GM12878 (cell line): ENCODE data around the gene NYAP1. TPM values are rescaled to one million over a fixed set of nuclear protein-coding genes. Genes with fewer than 3 reads are reported as not detected.
A peak's percentile ranks its signal among the peaks of the same experiment; 100 is the strongest.

Experiments used
- ATF7 ChIP-seq: fragments of 450-650 bp; IDR thresholded peaks from 2 replicates; pipeline ENCODE4 v1.6.1; 2016; ENCODE audit warnings: low read depth, mild to moderate bottlenecking
- BACH1 ChIP-seq: fragments of 450-650 bp; IDR thresholded peaks from 2 replicates; pipeline ENCODE4 v1.6.1; 2017; ENCODE audit warnings: mild to moderate bottlenecking, borderline replicate concordance
- CBX5 ChIP-seq: sonication (generic); IDR thresholded peaks from 2 replicates; pipeline ENCODE4 v1.6.1; 2016; ENCODE audit warnings: low read depth, moderate library complexity, mild to moderate bottlenecking, inconsistent platforms
- EGR1 ChIP-seq, 2 experiments: IDR thresholded peaks; 1 replicate in 1 of 2; 2 replicates in 1 of 2; pipeline ENCODE4 v1.6.1; 2011 to 2012; ENCODE audit warnings: low read depth in 2 of 2, low read length in 2 of 2, borderline replicate concordance in 1 of 2, mild to moderate bottlenecking in 1 of 2, moderate library complexity in 1 of 2
- ESRRA ChIP-seq: IDR thresholded peaks from 2 replicates; pipeline ENCODE4 v1.6.1; 2012; ENCODE audit warnings: mild to moderate bottlenecking, low read length, improper control_type of control experiment
- FOS ChIP-seq: IDR thresholded peaks from 3 replicates; pipeline ENCODE4 v1.6.1; 2011; ENCODE audit warnings: borderline replicate concordance; ENCODE audit not compliant: insufficient read length; ENCODE audit errors: extremely low read depth
- GABPA ChIP-seq: IDR thresholded peaks from 2 replicates; pipeline ENCODE4 v1.6.1; 2014; ENCODE audit warnings: antibody characterized with exemption, low read depth, mild to moderate bottlenecking, inconsistent platforms
- HDGF ChIP-seq: fragments of 450-650 bp; IDR thresholded peaks from 2 replicates; pipeline ENCODE4 v1.6.1; 2016; ENCODE audit warnings: antibody characterized with exemption
- IKZF1 ChIP-seq: fragments of 450-650 bp; conservative IDR thresholded peaks from 2 replicates; pipeline ENCODE4 v1.6.1; 2017; ENCODE audit warnings: antibody characterized with exemption, mild to moderate bottlenecking
- IRF4 ChIP-seq: IDR thresholded peaks from 2 replicates; pipeline ENCODE4 v1.6.1; 2011; ENCODE audit warnings: low read depth, low read length
- KDM1A ChIP-seq: fragments of 200-600 bp; sonication (generic); IDR thresholded peaks from 2 replicates; pipeline ENCODE4 v1.6.1; 2016; ENCODE audit warnings: borderline replicate concordance
- LARP7 ChIP-seq: fragments of 450-650 bp; IDR thresholded peaks from 2 replicates; pipeline ENCODE4 v1.6.1; 2017; ENCODE audit warnings: mild to moderate bottlenecking
- NR2C2 ChIP-seq: IDR thresholded peaks from 2 replicates; pipeline ENCODE4 v1.6.1; 2011; ENCODE audit warnings: borderline replicate concordance, low read depth; ENCODE audit not compliant: control insufficient read depth, insufficient read length
- SMARCA5 ChIP-seq: fragments of 450-650 bp; IDR thresholded peaks from 2 replicates; pipeline ENCODE4 v1.6.1; 2017; ENCODE audit warnings: mild to moderate bottlenecking
- SUPT20H ChIP-seq: IDR thresholded peaks from 2 replicates; pipeline ENCODE4 v1.6.1; 2011; ENCODE audit warnings: low read depth, mild to moderate bottlenecking, low read length, moderate library complexity, borderline replicate concordance; ENCODE audit not compliant: control insufficient read depth
- ZNF217 ChIP-seq: fragments of 450-650 bp; IDR thresholded peaks from 2 replicates; pipeline ENCODE4 v1.6.1; 2017; ENCODE audit warnings: antibody characterized with exemption, mild to moderate bottlenecking
- ZNF24 ChIP-seq: fragments of 450-650 bp; IDR thresholded peaks from 2 replicates; pipeline ENCODE4 v1.6.1; 2017; ENCODE audit warnings: antibody characterized with exemption, mild to moderate bottlenecking
- polyA plus RNA-seq, 11 experiments: library from polyadenylated mRNA; depleted of rRNA in 4 of 11; unstranded in 6 of 11; stranded (reverse) in 5 of 11; fragments of >200 nt; fragmentation: Nextera tagmentation in 4 of 11; fragmentation: Illumina TruSeq in 1 of 11; extraction: Ambion mirVana in 4 of 11; extraction: Trizol in 1 of 11; gene quantifications; 1 replicate in 1 of 11; 2 replicates in 10 of 11; pipeline versions ENCODE4 v1.2.1 to v1.2.3, GENCODE V29; 2011 to 2016; ENCODE audit warnings: inconsistent platforms in 2 of 11, missing spikeins in 2 of 11, low read depth in 1 of 11
- total RNA-seq, 4 experiments: library from RNA; depleted of rRNA in 3 of 4; stranded (reverse); fragments of >200 nt in 3 of 4; fragmentation: Illumina TruSeq in 1 of 4; extraction: Trizol in 1 of 4; gene quantifications; 2 replicates each; pipeline versions ENCODE4 v1.2.1 to v1.2.3, GENCODE V29; 2013 to 2021
- TF ChIP-seq, protein P1 (sequence below): IDR thresholded peaks from 2 replicates; pipeline ENCODE4 v1.6.1; 2012; ENCODE audit warnings: improper control_type of control experiment, low read depth, low read length; ENCODE audit not compliant: insufficient replicate concordance
- TF ChIP-seq, protein P2 (sequence below): fragments of 450-650 bp; IDR thresholded peaks from 2 replicates; pipeline ENCODE4 v1.6.1; 2014; ENCODE audit warnings: mild to moderate bottlenecking
- TF ChIP-seq, protein P3 (sequence below): IDR thresholded peaks from 2 replicates; pipeline ENCODE4 v1.6.1; 2011; ENCODE audit warnings: low read depth, mild to moderate bottlenecking, low read length, moderate library complexity, borderline replicate concordance; ENCODE audit errors: extremely low read depth
- TF ChIP-seq, protein P4 (sequence below): IDR thresholded peaks from 2 replicates; pipeline ENCODE4 v1.6.1; 2012; ENCODE audit warnings: low read depth, low read length, improper control_type of control experiment

The NYAP1 gene
- total and polyA plus RNA-seq, 10 of the 15 experiments (the other 5 are each of a cell fraction or from before 2014, with no cell fraction given): 0.04 to 0.28 (median 0.11) TPM; not detected in 6

DNA sequence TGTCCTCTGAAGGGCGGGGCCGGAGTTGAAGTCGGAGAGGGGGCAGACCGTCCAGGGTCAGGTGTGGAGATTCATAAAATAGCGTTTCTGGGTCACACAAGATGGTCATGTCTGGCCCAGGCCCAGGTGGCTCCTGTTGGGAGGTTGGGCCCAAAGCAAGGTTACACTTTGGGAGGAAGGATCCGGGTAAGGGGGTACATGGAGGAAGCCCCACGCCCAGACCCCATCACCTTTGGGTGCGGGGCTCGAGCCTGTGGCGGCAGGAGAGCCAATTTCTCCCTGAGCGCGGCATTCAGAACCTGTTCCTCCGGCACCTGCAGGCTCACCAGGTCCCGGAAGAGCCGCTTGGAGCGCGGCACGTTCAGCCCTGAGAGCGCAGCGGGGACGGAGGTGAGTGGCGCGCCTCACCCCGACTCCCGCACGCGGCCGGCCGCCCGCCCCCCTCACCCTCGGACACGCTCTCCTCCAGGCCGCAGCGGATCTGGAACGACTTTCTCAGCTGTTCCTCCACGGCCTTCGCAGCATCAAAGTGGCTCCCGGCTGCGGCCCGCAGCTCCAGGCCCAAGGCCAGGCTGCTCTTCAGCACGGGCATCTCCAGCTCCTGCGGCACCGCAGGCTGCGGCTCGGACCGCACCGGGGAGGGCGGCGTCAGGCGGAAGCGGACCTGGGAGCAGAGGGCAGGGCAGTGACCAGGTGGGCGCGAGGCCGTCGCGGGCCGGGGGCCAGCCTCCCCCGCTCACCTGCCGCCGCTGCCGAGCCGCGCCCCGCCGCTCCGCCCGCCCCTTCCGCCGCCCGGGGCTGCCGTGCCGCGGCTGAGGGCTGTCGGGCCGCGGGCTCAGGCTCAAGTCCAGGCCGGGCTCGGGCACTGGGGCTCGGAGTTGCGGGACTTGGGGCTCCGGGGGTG is 48.1 kb upstream of the NYAP1 start (continued):
- TF ChIP-seq, protein P1, sequence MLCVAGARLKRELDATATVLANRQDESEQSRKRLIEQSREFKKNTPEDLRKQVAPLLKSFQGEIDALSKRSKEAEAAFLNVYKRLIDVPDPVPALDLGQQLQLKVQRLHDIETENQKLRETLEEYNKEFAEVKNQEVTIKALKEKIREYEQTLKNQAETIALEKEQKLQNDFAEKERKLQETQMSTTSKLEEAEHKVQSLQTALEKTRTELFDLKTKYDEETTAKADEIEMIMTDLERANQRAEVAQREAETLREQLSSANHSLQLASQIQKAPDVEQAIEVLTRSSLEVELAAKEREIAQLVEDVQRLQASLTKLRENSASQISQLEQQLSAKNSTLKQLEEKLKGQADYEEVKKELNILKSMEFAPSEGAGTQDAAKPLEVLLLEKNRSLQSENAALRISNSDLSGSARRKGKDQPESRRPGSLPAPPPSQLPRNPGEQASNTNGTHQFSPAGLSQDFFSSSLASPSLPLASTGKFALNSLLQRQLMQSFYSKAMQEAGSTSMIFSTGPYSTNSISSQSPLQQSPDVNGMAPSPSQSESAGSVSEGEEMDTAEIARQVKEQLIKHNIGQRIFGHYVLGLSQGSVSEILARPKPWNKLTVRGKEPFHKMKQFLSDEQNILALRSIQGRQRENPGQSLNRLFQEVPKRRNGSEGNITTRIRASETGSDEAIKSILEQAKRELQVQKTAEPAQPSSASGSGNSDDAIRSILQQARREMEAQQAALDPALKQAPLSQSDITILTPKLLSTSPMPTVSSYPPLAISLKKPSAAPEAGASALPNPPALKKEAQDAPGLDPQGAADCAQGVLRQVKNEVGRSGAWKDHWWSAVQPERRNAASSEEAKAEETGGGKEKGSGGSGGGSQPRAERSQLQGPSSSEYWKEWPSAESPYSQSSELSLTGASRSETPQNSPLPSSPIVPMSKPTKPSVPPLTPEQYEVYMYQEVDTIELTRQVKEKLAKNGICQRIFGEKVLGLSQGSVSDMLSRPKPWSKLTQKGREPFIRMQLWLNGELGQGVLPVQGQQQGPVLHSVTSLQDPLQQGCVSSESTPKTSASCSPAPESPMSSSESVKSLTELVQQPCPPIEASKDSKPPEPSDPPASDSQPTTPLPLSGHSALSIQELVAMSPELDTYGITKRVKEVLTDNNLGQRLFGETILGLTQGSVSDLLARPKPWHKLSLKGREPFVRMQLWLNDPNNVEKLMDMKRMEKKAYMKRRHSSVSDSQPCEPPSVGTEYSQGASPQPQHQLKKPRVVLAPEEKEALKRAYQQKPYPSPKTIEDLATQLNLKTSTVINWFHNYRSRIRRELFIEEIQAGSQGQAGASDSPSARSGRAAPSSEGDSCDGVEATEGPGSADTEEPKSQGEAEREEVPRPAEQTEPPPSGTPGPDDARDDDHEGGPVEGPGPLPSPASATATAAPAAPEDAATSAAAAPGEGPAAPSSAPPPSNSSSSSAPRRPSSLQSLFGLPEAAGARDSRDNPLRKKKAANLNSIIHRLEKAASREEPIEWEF: no peak
- TF ChIP-seq BACH1: peak; percentile 55; the same call in 1 of the 2 replicates
- TF ChIP-seq GABPA: no peak
- no peak for TF ChIP-seq IRF4
- TF ChIP-seq, protein P2, sequence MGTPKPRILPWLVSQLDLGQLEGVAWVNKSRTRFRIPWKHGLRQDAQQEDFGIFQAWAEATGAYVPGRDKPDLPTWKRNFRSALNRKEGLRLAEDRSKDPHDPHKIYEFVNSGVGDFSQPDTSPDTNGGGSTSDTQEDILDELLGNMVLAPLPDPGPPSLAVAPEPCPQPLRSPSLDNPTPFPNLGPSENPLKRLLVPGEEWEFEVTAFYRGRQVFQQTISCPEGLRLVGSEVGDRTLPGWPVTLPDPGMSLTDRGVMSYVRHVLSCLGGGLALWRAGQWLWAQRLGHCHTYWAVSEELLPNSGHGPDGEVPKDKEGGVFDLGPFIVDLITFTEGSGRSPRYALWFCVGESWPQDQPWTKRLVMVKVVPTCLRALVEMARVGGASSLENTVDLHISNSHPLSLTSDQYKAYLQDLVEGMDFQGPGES: no peak
- TF ChIP-seq ZNF24: no peak
- peak; percentile 61; the same call in 1 of the 2 replicates for TF ChIP-seq IKZF1
- peak; percentile 94 for TF ChIP-seq LARP7
- no peak for TF ChIP-seq EGR1 (IDR thresholded peaks at IDR 0.05; ENCODE audit: borderline replicate concordance in 1 of 2, low read depth in 2 of 2, low read length in 2 of 2)
- no peak for TF ChIP-seq FOS
- TF ChIP-seq, protein P3, sequence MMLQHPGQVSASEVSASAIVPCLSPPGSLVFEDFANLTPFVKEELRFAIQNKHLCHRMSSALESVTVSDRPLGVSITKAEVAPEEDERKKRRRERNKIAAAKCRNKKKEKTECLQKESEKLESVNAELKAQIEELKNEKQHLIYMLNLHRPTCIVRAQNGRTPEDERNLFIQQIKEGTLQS: no peak
- no peak for TF ChIP-seq KDM1A
- no peak for TF ChIP-seq SUPT20H
- TF ChIP-seq ESRRA: no peak
- no peak for TF ChIP-seq CBX5
- TF ChIP-seq, protein P4, sequence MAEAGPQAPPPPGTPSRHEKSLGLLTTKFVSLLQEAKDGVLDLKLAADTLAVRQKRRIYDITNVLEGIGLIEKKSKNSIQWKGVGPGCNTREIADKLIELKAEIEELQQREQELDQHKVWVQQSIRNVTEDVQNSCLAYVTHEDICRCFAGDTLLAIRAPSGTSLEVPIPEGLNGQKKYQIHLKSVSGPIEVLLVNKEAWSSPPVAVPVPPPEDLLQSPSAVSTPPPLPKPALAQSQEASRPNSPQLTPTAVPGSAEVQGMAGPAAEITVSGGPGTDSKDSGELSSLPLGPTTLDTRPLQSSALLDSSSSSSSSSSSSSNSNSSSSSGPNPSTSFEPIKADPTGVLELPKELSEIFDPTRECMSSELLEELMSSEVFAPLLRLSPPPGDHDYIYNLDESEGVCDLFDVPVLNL: no peak
- no peak for TF ChIP-seq ATF7
- no peak for TF ChIP-seq ZNF217
- no peak for TF ChIP-seq NR2C2
- peak; percentile 76 for TF ChIP-seq SMARCA5
- no peak for TF ChIP-seq HDGF
